ENCODE data around the gene GRK5. TPM values are rescaled to one million over a fixed set of nuclear protein-coding genes. Genes with fewer than 3 reads are reported as not detected.

GRK5 gene
- total RNA-seq, 4 donors from 2014 or later = 6.2 to 12.5 (median 9.1) TPM

DNA sequence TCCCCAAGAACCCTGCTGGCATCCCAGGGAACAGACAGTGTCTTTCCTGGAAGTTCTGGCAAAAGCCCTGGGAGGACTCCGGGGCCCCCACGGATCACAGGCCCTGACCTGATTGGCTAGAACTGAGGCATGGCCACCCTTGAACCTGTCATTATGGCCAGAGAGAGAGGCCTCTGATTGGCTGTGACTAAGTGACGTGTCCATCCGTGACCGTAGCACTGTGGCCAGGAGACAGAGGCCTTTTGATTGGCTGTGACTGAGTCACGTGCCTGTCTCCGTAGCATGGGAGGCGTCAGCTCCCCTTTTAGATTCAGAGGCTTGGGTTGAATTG lies 171.3 kb downstream of the GRK5 start:
- in situ Hi-C loops (cut with MboI; ENCODE audit: low sequenced_read_pairs in 4 of 4) (no loop called here), intact Hi-C loops (cut with DNase I; ENCODE audit: low total_unique reads) (loop anchor here (10.0 kb wide), 1 partner anchor 624 kb away; the partner anchor contains the start of gene CACUL1)
- H3K27me3 ChIP-seq = no peaks in the 10 kb centered on the region
- TF ChIP-seq, protein P1, sequence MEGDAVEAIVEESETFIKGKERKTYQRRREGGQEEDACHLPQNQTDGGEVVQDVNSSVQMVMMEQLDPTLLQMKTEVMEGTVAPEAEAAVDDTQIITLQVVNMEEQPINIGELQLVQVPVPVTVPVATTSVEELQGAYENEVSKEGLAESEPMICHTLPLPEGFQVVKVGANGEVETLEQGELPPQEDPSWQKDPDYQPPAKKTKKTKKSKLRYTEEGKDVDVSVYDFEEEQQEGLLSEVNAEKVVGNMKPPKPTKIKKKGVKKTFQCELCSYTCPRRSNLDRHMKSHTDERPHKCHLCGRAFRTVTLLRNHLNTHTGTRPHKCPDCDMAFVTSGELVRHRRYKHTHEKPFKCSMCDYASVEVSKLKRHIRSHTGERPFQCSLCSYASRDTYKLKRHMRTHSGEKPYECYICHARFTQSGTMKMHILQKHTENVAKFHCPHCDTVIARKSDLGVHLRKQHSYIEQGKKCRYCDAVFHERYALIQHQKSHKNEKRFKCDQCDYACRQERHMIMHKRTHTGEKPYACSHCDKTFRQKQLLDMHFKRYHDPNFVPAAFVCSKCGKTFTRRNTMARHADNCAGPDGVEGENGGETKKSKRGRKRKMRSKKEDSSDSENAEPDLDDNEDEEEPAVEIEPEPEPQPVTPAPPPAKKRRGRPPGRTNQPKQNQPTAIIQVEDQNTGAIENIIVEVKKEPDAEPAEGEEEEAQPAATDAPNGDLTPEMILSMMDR (IDR thresholded peaks at IDR 0.05 in 4 of 5, conservative IDR thresholded peaks at IDR 0.05 in 1 of 5) = no peak
- peak; percentile 57 to 65 for TF ChIP-seq POLR2A (IDR thresholded peaks at IDR 0.05)
- H3K9me3 ChIP-seq = no peaks in the 10 kb centered on the region
- H3K4me1 ChIP-seq = peaks cover 25 to 34% of the 10 kb centered on the region in 2 donors
- H3K4me3 ChIP-seq = peak overlapping the region; percentile 58 to 64 (median 61)
- peak; percentile 97 for ATAC-seq
- H3K36me3 ChIP-seq = no peaks in the 10 kb centered on the region
- peak overlapping the region; percentile 82 to 93 (median 90) for H3K27ac ChIP-seq
- peak; percentile 81 to 96 for DNase-seq

DNA sequence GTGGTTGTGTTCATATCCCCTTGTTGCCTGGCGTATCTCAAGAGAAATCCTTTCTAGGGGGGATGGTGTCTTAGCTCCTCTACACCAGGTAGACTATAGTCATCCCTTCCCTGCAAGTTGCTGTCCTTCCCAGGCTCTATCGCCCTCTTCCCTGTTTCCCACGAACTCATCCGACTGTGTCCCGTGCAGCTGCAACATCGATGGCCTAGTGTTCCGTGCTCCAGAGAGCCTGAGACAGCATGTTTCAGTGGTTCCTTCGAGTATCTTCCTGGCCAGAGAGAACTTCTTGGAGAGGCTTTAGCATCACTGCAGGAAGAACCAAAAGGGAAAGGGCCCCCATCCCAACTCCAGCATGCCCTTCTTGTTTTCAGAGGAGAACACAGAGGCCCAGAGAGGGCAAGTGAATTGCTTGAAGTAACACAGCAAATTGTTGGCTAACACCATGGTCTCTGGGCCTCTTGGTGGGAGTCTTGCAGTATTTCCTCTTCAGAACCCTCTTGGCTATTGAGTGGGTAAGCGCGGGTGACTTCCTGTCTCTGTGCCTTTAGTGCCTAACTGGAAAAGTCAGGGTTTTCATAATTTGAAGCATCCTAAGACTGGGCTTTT lies 172.2 kb downstream of the GRK5 start:
- no peaks in the 10 kb centered on the region for H3K9me3 ChIP-seq
- H3K36me3 ChIP-seq = no peaks in the 10 kb centered on the region
- H3K27me3 ChIP-seq = no peaks in the 10 kb centered on the region
- no peak overlapping the region for H3K4me3 ChIP-seq
- ATAC-seq (no peak), DNase-seq (no peak)
- H3K27ac ChIP-seq = peak overlapping the region; percentile 82 to 93 (median 90)
- H3K4me1 ChIP-seq = peaks cover 25 to 34% of the 10 kb centered on the region in 2 donors
- TF ChIP-seq, protein P1 (IDR thresholded peaks at IDR 0.05 in 4 of 5, conservative IDR thresholded peaks at IDR 0.05 in 1 of 5) = no peak
- no peak for TF ChIP-seq POLR2A (IDR thresholded peaks at IDR 0.05)
- intact Hi-C loops (cut with DNase I; ENCODE audit: low total_unique reads) = loop anchor here (10.0 kb wide), 1 partner anchor 625 kb away; the partner anchor contains the start of gene CACUL1
- in situ Hi-C loops (cut with MboI; ENCODE audit: low sequenced_read_pairs in 4 of 4) = no loop called here

DNA sequence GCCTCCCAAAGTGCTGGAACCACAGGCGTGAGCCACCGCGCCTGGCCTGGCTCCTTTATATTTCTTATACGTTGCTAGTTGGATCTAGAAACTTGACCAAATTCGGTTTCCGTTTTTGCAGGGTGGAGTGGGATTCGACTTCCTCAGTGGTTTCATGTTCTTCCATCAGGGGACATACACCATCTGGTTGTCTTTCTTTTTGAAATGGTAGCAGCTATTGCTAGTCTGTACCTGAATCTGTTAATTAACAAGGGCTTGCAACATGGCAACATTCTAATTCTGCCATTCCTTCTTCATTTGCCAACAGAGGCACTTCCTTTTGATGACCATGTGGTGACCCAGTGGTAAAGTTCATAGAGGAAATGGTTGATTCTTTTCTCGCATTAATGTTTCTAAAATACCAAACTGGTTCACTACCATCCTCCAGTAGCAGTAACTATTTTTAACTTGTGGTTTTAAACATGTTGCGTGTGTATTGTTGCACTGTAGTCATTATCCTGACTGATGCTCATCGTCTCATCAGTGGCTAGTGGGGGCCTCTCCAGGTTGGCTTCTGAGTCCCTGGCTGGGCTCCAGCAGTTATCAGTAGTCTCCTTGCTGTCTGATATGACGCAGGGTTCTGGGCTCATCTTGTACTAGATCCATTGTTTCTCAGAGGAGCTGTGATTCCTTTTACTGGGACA lies 175.9 kb downstream of the GRK5 start:
- no peaks in the 10 kb centered on the region for H3K36me3 ChIP-seq
- in situ Hi-C loops (cut with MboI; ENCODE audit: low sequenced_read_pairs in 4 of 4) = no loop called here
- H3K4me1 ChIP-seq = peaks cover 7 to 8% of the 10 kb centered on the region in 2 donors
- no peak overlapping the region for H3K27ac ChIP-seq
- no peaks in the 10 kb centered on the region for H3K27me3 ChIP-seq
- no peak for DNase-seq
- no peak overlapping the region for H3K4me3 ChIP-seq
- intact Hi-C loops (cut with DNase I; ENCODE audit: low total_unique reads) = no loop called here
- no peaks in the 10 kb centered on the region for H3K9me3 ChIP-seq
- TF ChIP-seq, protein P1 (IDR thresholded peaks at IDR 0.05 in 4 of 5, conservative IDR thresholded peaks at IDR 0.05 in 1 of 5) = no peak
- no peak for TF ChIP-seq POLR2A (IDR thresholded peaks at IDR 0.05)
- no peak for ATAC-seq

DNA sequence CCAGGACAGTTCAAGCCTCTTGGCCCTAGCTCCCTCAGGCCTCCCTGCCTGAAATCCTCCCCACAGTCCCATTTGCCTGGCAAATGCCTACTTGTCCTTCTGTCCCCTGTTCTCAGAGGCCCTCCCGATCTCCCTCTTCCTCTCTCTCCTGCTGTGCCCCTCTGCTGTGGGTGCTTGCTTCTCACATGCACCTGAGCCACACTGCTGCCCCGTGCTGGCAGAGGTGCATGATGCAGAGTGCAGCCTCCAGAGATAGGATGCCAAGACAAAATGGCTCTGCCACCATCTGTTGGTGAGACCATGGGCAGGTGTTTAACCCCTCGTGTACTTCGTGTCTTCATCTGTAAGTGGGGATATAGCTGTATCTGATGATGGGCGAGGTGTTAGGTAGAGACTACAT lies 176.8 kb downstream of the GRK5 start:
- no peak overlapping the region for H3K27ac ChIP-seq
- no peaks in the 10 kb centered on the region for H3K36me3 ChIP-seq
- DNase-seq = no peak
- TF ChIP-seq POLR2A (IDR thresholded peaks at IDR 0.05) = no peak
- TF ChIP-seq, protein P1 (IDR thresholded peaks at IDR 0.05 in 4 of 5, conservative IDR thresholded peaks at IDR 0.05 in 1 of 5) = no peak
- no peaks in the 10 kb centered on the region for H3K9me3 ChIP-seq
- in situ Hi-C loops (cut with MboI; ENCODE audit: low sequenced_read_pairs in 4 of 4) (no loop called here), intact Hi-C loops (cut with DNase I; ENCODE audit: low total_unique reads) (no loop called here)
- H3K4me3 ChIP-seq = no peak overlapping the region
- H3K4me1 ChIP-seq = peaks cover 1 to 4% of the 10 kb centered on the region in 2 donors
- H3K27me3 ChIP-seq = no peaks in the 10 kb centered on the region
- ATAC-seq = no peak
